HepG2 (cell line): ENCODE results near the gene KIF3C. TPM values are rescaled to one million over a fixed set of nuclear protein-coding genes. Genes with fewer than 3 reads are reported as not detected.

ENCODE experiments used
- ATF7 ChIP-seq, 2 experiments: fragments of 450-650 bp in 1 of 2; sonication (generic) in 1 of 2; formaldehyde crosslinking in 1 of 2; IDR thresholded peaks; 2 replicates each; pipeline versions ENCODE4 v1.4.0 to v1.6.1; 2016 to 2020; ENCODE audit warnings: antibody characterized with exemption in 1 of 2, mild to moderate bottlenecking in 1 of 2, missing genetic modification reagents in 1 of 2
- ETV6 ChIP-seq: sonication (generic); formaldehyde crosslinking; conservative IDR thresholded peaks from 2 replicates; pipeline ENCODE4 v1.4.0; 2020; ENCODE audit warnings: missing genetic modification reagents
- GATAD2A ChIP-seq: IDR thresholded peaks from 2 replicates; pipeline ENCODE4 v1.6.1; 2016
- GFI1 ChIP-seq: sonication (generic); formaldehyde crosslinking; IDR thresholded peaks from 2 replicates; pipeline ENCODE4 v1.5.0; 2020; ENCODE audit warnings: missing genetic modification reagents, mild to moderate bottlenecking, borderline replicate concordance
- HDAC6 ChIP-seq: fragments of 200-600 bp; sonication (generic); IDR thresholded peaks from 2 replicates; pipeline ENCODE4 v1.7.0; 2017; ENCODE audit warnings: mild to moderate bottlenecking, antibody characterized with exemption, low read length, low read depth
- HIVEP1 ChIP-seq: sonication (generic); formaldehyde crosslinking; IDR thresholded peaks from 2 replicates; pipeline ENCODE4 v1.4.0; 2020; ENCODE audit warnings: mild to moderate bottlenecking, missing genetic modification reagents
- IRF9 ChIP-seq: sonication (generic); formaldehyde crosslinking; IDR thresholded peaks from 2 replicates; pipeline ENCODE4 v1.8.0; 2022; ENCODE audit warnings: missing genetic modification reagents, mild to moderate bottlenecking, borderline replicate concordance
- KDM5B ChIP-seq: sonication (generic); formaldehyde crosslinking; IDR thresholded peaks from 2 replicates; pipeline ENCODE4 v1.4.0; 2020; ENCODE audit warnings: missing genetic modification reagents, mild to moderate bottlenecking, borderline replicate concordance
- MBNL3 ChIP-seq: fragments of 250-450 bp; sonication (Bioruptor Pico); conservative IDR thresholded peaks from 2 replicates; pipeline ENCODE4 v1.8.0; 2022; ENCODE audit warnings: mild to moderate bottlenecking, inconsistent platforms
- MIER2 ChIP-seq: IDR thresholded peaks from 2 replicates; pipeline ENCODE4 v1.6.1; 2016; ENCODE audit warnings: missing biosample characterization, missing genetic modification reagents
- MIER3 ChIP-seq: IDR thresholded peaks from 2 replicates; pipeline ENCODE4 v1.6.1; 2016; ENCODE audit warnings: missing compliant biosample characterization, borderline replicate concordance
- REPIN1 ChIP-seq: sonication (generic); formaldehyde crosslinking; IDR thresholded peaks from 2 replicates; pipeline ENCODE4 v1.8.0; 2022; ENCODE audit warnings: missing genetic modification reagents, low read depth, mild to moderate bottlenecking, borderline replicate concordance
- SIX4 ChIP-seq: sonication (generic); formaldehyde crosslinking; IDR thresholded peaks from 2 replicates; pipeline ENCODE4 v1.4.0; 2020; ENCODE audit warnings: missing genetic modification reagents
- THYN1 ChIP-seq: sonication (generic); formaldehyde crosslinking; IDR thresholded peaks from 2 replicates; pipeline ENCODE4 v1.8.1; 2023; ENCODE audit warnings: low read depth, mild to moderate bottlenecking, moderate library complexity, missing genetic modification reagents, borderline replicate concordance
- ZGPAT ChIP-seq: IDR thresholded peaks from 2 replicates; pipeline ENCODE4 v1.6.1; 2016; ENCODE audit warnings: mild to moderate bottlenecking
- ZNF660 ChIP-seq: sonication (generic); formaldehyde crosslinking; IDR thresholded peaks from 2 replicates; pipeline ENCODE4 v1.5.1; 2020; ENCODE audit warnings: mild to moderate bottlenecking, low read depth, missing genetic modification reagents, borderline replicate concordance
- ZSCAN29 ChIP-seq: sonication (generic); formaldehyde crosslinking; conservative IDR thresholded peaks from 2 replicates; pipeline ENCODE4 v1.4.0; 2020; ENCODE audit warnings: mild to moderate bottlenecking, missing genetic modification reagents
- polyA plus RNA-seq, 8 experiments: library from polyadenylated mRNA; depleted of rRNA in 3 of 8; stranded (reverse) in 7 of 8; unstranded in 1 of 8; fragments of >200 nt; fragmentation: Illumina TruSeq in 4 of 8; extraction: Trizol in 4 of 8; gene quantifications; 2 replicates each; pipeline versions ENCODE4 v1.2.1 to v1.2.3, GENCODE V29; 2011 to 2016; ENCODE audit warnings: low read depth in 4 of 8, missing spikeins in 1 of 8, mixed read lengths in 1 of 8; ENCODE audit not compliant: insufficient read depth in 1 of 8
- total RNA-seq, 5 experiments: library from RNA; depleted of rRNA; stranded (reverse); fragments of >200 nt; fragmentation: Illumina TruSeq; extraction: Trizol; gene quantifications; 2 replicates each; pipeline ENCODE4 v1.2.3, GENCODE V29; 2016; ENCODE audit warnings: low read depth in 1 of 5
- TF ChIP-seq, protein P1 (sequence below): sonication (generic); formaldehyde crosslinking; IDR thresholded peaks from 2 replicates; pipeline ENCODE4 v1.5.0; 2020; ENCODE audit warnings: mild to moderate bottlenecking, missing genetic modification reagents, borderline replicate concordance
- TF ChIP-seq, protein P2 (sequence below): sonication (generic); formaldehyde crosslinking; IDR thresholded peaks from 2 replicates; pipeline ENCODE4 v1.4.0; 2020; ENCODE audit warnings: mild to moderate bottlenecking, missing genetic modification reagents

Gene KIF3C
- total and polyA plus RNA-seq, 2 of the 13 experiments (the other 11 are each of a cell fraction or from before 2014, with no cell fraction given) = 3.6 to 4.9 TPM

GRCh38 chr2:25894135-25894830 lies 88.0 kb downstream of the KIF3C start (continued):
- peak; percentile 64; the same call in 1 of the 2 replicates for TF ChIP-seq GATAD2A (CRISPR knock-in tag)
- 0 out of 2 replicates have a peak, but pooled peaks have one; percentile 27 for TF ChIP-seq SIX4 (CRISPR knock-in tag)
- TF ChIP-seq, protein P1, sequence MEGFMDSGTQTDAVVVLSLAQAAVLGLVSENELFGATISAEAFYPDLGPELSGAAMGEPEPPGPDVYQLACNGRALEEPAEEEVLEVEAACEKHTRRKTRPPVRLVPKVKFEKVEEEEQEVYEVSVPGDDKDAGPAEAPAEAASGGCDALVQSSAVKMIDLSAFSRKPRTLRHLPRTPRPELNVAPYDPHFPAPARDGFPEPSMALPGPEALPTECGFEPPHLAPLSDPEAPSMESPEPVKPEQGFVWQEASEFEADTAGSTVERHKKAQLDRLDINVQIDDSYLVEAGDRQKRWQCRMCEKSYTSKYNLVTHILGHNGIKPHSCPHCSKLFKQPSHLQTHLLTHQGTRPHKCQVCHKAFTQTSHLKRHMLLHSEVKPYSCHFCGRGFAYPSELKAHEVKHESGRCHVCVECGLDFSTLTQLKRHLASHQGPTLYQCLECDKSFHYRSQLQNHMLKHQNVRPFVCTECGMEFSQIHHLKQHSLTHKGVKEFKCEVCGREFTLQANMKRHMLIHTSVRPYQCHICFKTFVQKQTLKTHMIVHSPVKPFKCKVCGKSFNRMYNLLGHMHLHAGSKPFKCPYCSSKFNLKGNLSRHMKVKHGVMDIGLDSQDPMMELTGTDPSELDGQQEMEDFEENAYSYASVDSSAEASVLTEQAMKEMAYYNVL (CRISPR knock-in tag) = no peak
- TF ChIP-seq ZGPAT = peak; percentile 24; the same call in 1 of the 2 replicates
- TF ChIP-seq GFI1 (CRISPR knock-in tag) = no peak
- TF ChIP-seq MIER3 (CRISPR knock-in tag) = peak; percentile 67; the same call in 1 of the 2 replicates
- TF ChIP-seq MIER2 (CRISPR knock-in tag) = 0 out of 2 replicates have a peak, but pooled peaks have one; percentile 37
- TF ChIP-seq ZSCAN29 = 0 out of 2 replicates have a peak, but pooled peaks have one; percentile 40
- TF ChIP-seq, protein P2, sequence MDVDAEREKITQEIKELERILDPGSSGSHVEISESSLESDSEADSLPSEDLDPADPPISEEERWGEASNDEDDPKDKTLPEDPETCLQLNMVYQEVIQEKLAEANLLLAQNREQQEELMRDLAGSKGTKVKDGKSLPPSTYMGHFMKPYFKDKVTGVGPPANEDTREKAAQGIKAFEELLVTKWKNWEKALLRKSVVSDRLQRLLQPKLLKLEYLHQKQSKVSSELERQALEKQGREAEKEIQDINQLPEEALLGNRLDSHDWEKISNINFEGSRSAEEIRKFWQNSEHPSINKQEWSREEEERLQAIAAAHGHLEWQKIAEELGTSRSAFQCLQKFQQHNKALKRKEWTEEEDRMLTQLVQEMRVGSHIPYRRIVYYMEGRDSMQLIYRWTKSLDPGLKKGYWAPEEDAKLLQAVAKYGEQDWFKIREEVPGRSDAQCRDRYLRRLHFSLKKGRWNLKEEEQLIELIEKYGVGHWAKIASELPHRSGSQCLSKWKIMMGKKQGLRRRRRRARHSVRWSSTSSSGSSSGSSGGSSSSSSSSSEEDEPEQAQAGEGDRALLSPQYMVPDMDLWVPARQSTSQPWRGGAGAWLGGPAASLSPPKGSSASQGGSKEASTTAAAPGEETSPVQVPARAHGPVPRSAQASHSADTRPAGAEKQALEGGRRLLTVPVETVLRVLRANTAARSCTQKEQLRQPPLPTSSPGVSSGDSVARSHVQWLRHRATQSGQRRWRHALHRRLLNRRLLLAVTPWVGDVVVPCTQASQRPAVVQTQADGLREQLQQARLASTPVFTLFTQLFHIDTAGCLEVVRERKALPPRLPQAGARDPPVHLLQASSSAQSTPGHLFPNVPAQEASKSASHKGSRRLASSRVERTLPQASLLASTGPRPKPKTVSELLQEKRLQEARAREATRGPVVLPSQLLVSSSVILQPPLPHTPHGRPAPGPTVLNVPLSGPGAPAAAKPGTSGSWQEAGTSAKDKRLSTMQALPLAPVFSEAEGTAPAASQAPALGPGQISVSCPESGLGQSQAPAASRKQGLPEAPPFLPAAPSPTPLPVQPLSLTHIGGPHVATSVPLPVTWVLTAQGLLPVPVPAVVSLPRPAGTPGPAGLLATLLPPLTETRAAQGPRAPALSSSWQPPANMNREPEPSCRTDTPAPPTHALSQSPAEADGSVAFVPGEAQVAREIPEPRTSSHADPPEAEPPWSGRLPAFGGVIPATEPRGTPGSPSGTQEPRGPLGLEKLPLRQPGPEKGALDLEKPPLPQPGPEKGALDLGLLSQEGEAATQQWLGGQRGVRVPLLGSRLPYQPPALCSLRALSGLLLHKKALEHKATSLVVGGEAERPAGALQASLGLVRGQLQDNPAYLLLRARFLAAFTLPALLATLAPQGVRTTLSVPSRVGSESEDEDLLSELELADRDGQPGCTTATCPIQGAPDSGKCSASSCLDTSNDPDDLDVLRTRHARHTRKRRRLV (CRISPR knock-in tag) = no peak
- no peak for TF ChIP-seq THYN1 (CRISPR knock-in tag)
- TF ChIP-seq HIVEP1 = no peak
- TF ChIP-seq REPIN1 = 0 out of 2 replicates have a peak, but pooled peaks have one; percentile 16
- TF ChIP-seq ETV6 (CRISPR knock-in tag) = no peak
- TF ChIP-seq ZNF660 (CRISPR knock-in tag) = no peak
- TF ChIP-seq HDAC6 = no peak
- no peak for TF ChIP-seq ATF7 (IDR thresholded peaks at IDR 0.05)
- TF ChIP-seq ATF7 (CRISPR knock-in tag; IDR thresholded peaks at IDR 0.05) = no peak
- TF ChIP-seq KDM5B (CRISPR knock-in tag) = peak; percentile 51; the same call in 1 of the 2 replicates
- no peak for TF ChIP-seq MBNL3
- TF ChIP-seq IRF9 = peak; percentile 66
